H1 (cell line): ENCODE measurements around the gene PLD3. TPM values are rescaled to one million over a fixed set of nuclear protein-coding genes. Genes with fewer than 3 reads are reported as not detected.

ENCODE experiments used
- CTCF ChIA-PET: fragments of 300-600 bp; sonication (Branson Sonifier 250); formaldehyde crosslinking; loops from one replicate; lab custom pipeline; 2021; ENCODE audit not compliant: partially characterized antibody; lab: Charles Lee
- POLR2A ChIA-PET: fragments of 300-600 bp; sonication (Branson Sonifier 250); formaldehyde crosslinking; loops from one replicate; lab custom pipeline; 2021; ENCODE audit warnings: inconsistent platforms; ENCODE audit not compliant: partially characterized antibody; lab: Charles Lee
- DNase-seq, 2 experiments: peaks; one replicate each; pipeline versions ENCODE4 v3.0.0 to v3.0.0-alpha.2; 2010 to 2022; ENCODE audit warnings: low spot score in 2 of 2, low read depth in 1 of 2, mixed read lengths in 1 of 2
- FAIRE-seq: peaks from 2 replicates; lab custom pipeline; 2011; peaks lifted over from hg19 to GRCh38; lab: Jason Lieb, UNC
- H2AFZ ChIP-seq: 2 replicates; pipeline ENCODE4 v1.8.1; 2012; ENCODE audit warnings: low read length, inconsistent platforms
- H2AK5ac ChIP-seq: 2 replicates; pipeline ENCODE4 v1.6.1; 2013; ENCODE audit warnings: low read depth, low read length
- H2BK120ac ChIP-seq: replicated peaks from 2 replicates; pipeline ENCODE3; 2013; ENCODE audit warnings: low read depth, low read length, inconsistent platforms
- H2BK12ac ChIP-seq: 2 replicates; pipeline ENCODE4 v1.6.1; 2013; ENCODE audit warnings: low read depth, low read length
- H2BK15ac ChIP-seq: 2 replicates; pipeline ENCODE4 v1.6.1; 2013; ENCODE audit warnings: low read length
- H2BK20ac ChIP-seq: 2 replicates; pipeline ENCODE4 v1.6.1; 2013; ENCODE audit warnings: low read length
- H2BK5ac ChIP-seq: 2 replicates; pipeline ENCODE4 v1.6.1; 2013; ENCODE audit warnings: low read depth, low read length
- H3K14ac ChIP-seq: 2 replicates; pipeline ENCODE4 v1.6.1; 2013; ENCODE audit warnings: inconsistent platforms; ENCODE audit not compliant: insufficient read length
- H3K18ac ChIP-seq: 2 replicates; pipeline ENCODE4 v1.6.1; 2013; ENCODE audit warnings: low read length; ENCODE audit errors: extremely low read depth
- H3K23ac ChIP-seq: 2 replicates; pipeline ENCODE4 v1.6.1; 2013; ENCODE audit warnings: inconsistent platforms; ENCODE audit not compliant: insufficient read length
- H3K23me2 ChIP-seq: 2 replicates; pipeline ENCODE4 v1.6.1; 2013; ENCODE audit warnings: low read depth, low read length
- H3K27ac ChIP-seq: 2 replicates; pipeline ENCODE4 v1.6.1; 2011; ENCODE audit warnings: low read depth, low read length, inconsistent platforms
- H3K27me3 ChIP-seq, 4 experiments: replicated peaks in 1 of 4; 1 replicate in 1 of 4; 2 replicates in 3 of 4; pipeline versions ENCODE4 v1.6.1 to v1.8.1; 2011 to 2013; ENCODE audit warnings: low read length in 3 of 4, mild to moderate bottlenecking in 3 of 4, inconsistent platforms in 2 of 4, mixed read lengths in 2 of 4, moderate library complexity in 1 of 4; ENCODE audit not compliant: control insufficient read depth in 3 of 4, insufficient read depth in 3 of 4; ENCODE audit errors: extremely low read depth in 1 of 4
- H3K36me3 ChIP-seq, 4 experiments: 2 replicates each; pipeline versions ENCODE4 v1.6.1 to v1.8.1; 2011 to 2013; ENCODE audit warnings: mild to moderate bottlenecking in 4 of 4, low read length in 3 of 4, moderate library complexity in 2 of 4, control low read depth in 1 of 4, inconsistent platforms in 1 of 4; ENCODE audit not compliant: insufficient read depth in 4 of 4, control insufficient read depth in 2 of 4
- H3K4ac ChIP-seq: replicated peaks from 2 replicates; pipeline ENCODE3; 2013; ENCODE audit warnings: low read length, low read depth, mixed read lengths, inconsistent platforms; ENCODE audit not compliant: insufficient read length
- H3K4me1 ChIP-seq, 4 experiments: replicated peaks in 1 of 4; 1 replicate in 1 of 4; 2 replicates in 3 of 4; pipeline versions ENCODE4 v1.6.1 to v1.8.1; 2011 to 2013; ENCODE audit warnings: low read length in 3 of 4, inconsistent platforms in 2 of 4, mixed read lengths in 1 of 4; ENCODE audit not compliant: insufficient read depth in 4 of 4, control insufficient read depth in 3 of 4
- H3K4me2 ChIP-seq, 2 experiments: 2 replicates each; pipeline versions ENCODE4 v1.6.1 to v1.8.1; 2011 to 2013; ENCODE audit warnings: low read depth in 2 of 2, low read length in 2 of 2, control low read depth in 1 of 2, inconsistent platforms in 1 of 2, mild to moderate bottlenecking in 1 of 2; ENCODE audit not compliant: insufficient read depth in 1 of 2
- H3K4me3 ChIP-seq, 4 experiments: fragments of 200-600, 300-600 bp in 1 of 4; sonication (generic), shearing (Covaris generic), sonication (Bioruptor Twin) in 1 of 4; 2 replicates each; pipeline versions ENCODE4 v1.5.1 to v1.8.1; 2011 to 2016; ENCODE audit warnings: low read length in 4 of 4, low read depth in 3 of 4, control low read depth in 2 of 4, inconsistent platforms in 2 of 4, mild to moderate bottlenecking in 2 of 4, mixed read lengths in 1 of 4, moderate library complexity in 1 of 4; ENCODE audit not compliant: insufficient read depth in 2 of 4; ENCODE audit errors: extremely low read depth in 1 of 4
- H3K56ac ChIP-seq: replicated peaks from 2 replicates; pipeline ENCODE3; 2013; ENCODE audit warnings: low read depth, mild to moderate bottlenecking, mixed read lengths, low read length, inconsistent platforms; ENCODE audit not compliant: insufficient read length
- H3K79me1 ChIP-seq: 2 replicates; pipeline ENCODE4 v1.6.1; 2013; ENCODE audit warnings: low read depth, low read length, control low read depth
- H3K79me2 ChIP-seq, 2 experiments: 2 replicates each; pipeline versions ENCODE4 v1.6.1 to v1.8.1; 2012 to 2013; ENCODE audit warnings: low read length in 2 of 2, mild to moderate bottlenecking in 2 of 2, inconsistent platforms in 1 of 2; ENCODE audit not compliant: insufficient read depth in 2 of 2, control insufficient read depth in 1 of 2
- H3K9ac ChIP-seq, 4 experiments: replicated peaks in 1 of 4; 1 replicate in 1 of 4; 2 replicates in 3 of 4; pipeline versions ENCODE4 v1.6.1 to v1.8.1; 2011 to 2013; ENCODE audit warnings: low read depth in 3 of 4, low read length in 3 of 4, control low read depth in 2 of 4, mild to moderate bottlenecking in 2 of 4, moderate library complexity in 2 of 4, inconsistent platforms in 1 of 4; ENCODE audit errors: extremely low read depth in 1 of 4
- H3K9me3 ChIP-seq, 2 experiments: 2 replicates each; pipeline versions ENCODE4 v1.6.1 to v1.8.1; 2012 to 2013; ENCODE audit warnings: mild to moderate bottlenecking in 2 of 2, moderate library complexity in 2 of 2, control low read depth in 1 of 2, inconsistent platforms in 1 of 2, low read depth in 1 of 2, low read length in 1 of 2, mixed read lengths in 1 of 2; ENCODE audit not compliant: insufficient read depth in 2 of 2
- H4K20me1 ChIP-seq, 2 experiments: replicated peaks in 1 of 2; 2 replicates each; pipeline versions ENCODE3 to v1.8.1; 2011 to 2013; ENCODE audit warnings: inconsistent platforms in 2 of 2, low read length in 2 of 2, mild to moderate bottlenecking in 1 of 2; ENCODE audit not compliant: insufficient read depth in 2 of 2, control insufficient read depth in 1 of 2
- H4K5ac ChIP-seq: 2 replicates; pipeline ENCODE4 v1.6.1; 2013; ENCODE audit warnings: low read length, low read depth, mixed read lengths, inconsistent platforms; ENCODE audit not compliant: insufficient read length
- H4K8ac ChIP-seq: 2 replicates; pipeline ENCODE4 v1.8.0; 2013; ENCODE audit warnings: mild to moderate bottlenecking, moderate library complexity, low read length, inconsistent platforms; ENCODE audit not compliant: insufficient read depth; ENCODE audit errors: extremely low read depth
- H4K91ac ChIP-seq: replicated peaks from 2 replicates; pipeline ENCODE3; 2013; ENCODE audit warnings: low read length, mixed read lengths, inconsistent platforms; ENCODE audit not compliant: insufficient read length
- BACH1 ChIP-seq: IDR thresholded peaks from 2 replicates; pipeline ENCODE4 v1.6.1; 2012; ENCODE audit warnings: low read length, improper control_type of control experiment
- EZH2 ChIP-seq: fragments of 200-600 bp; sonication (generic); IDR thresholded peaks from 2 replicates; pipeline ENCODE4 v1.7.1; 2012; ENCODE audit warnings: low read depth, mild to moderate bottlenecking, moderate library complexity, low read length, inconsistent platforms; ENCODE audit not compliant: severe bottlenecking
- SAP30 ChIP-seq: fragments of 300-600 bp; sonication (generic); IDR thresholded peaks from 2 replicates; pipeline ENCODE4 v1.7.1; 2012; ENCODE audit warnings: low read length, moderate library complexity, mild to moderate bottlenecking, inconsistent platforms; ENCODE audit not compliant: insufficient read depth, insufficient replicate concordance
- WGBS, 2 experiments: shearing (Covaris generic) in 1 of 2; methylation state at CpG; one replicate each; pipeline versions ENCODE4 v1.1.6 to v1.1.7; 2013 to 2015; ENCODE audit warnings: low lambda C conversion rate in 2 of 2, mixed read lengths in 2 of 2, inconsistent platforms in 1 of 2, low coverage in 1 of 2, missing lambda C conversion rate in 1 of 2; ENCODE audit not compliant: insufficient replicate concordance in 2 of 2, insufficient coverage in 1 of 2, insufficient read length in 1 of 2; ENCODE audit errors: extremely low coverage in 1 of 2, missing lambda C conversion rate in 1 of 2; 5-methylcytosine and 5-hydroxymethylcytosine counted together
- polyA plus RNA-seq, 7 experiments: library from polyadenylated mRNA; depleted of rRNA in 3 of 7; stranded (reverse) in 5 of 7; unstranded in 2 of 7; fragments of >200 nt in 5 of 7; fragments of 200-250 nt in 2 of 7; gene quantifications; 1 replicate in 5 of 7; 2 replicates in 1 of 7; 4 replicates in 1 of 7; pipeline versions ENCODE4 v1.2.1 to v1.2.3, GENCODE V29; 2011 to 2013; ENCODE audit warnings: missing spikeins in 2 of 7, mixed read lengths in 2 of 7
- total RNA-seq: library from RNA; stranded (reverse); fragmentation: NEBNext Ultra II Directional; extraction: Animal tissue kit (Norgen Biotek cat#: 25700); gene quantifications from 2 replicates; pipeline ENCODE4 v1.2.1, GENCODE V29; 2021

PLD3 gene
- total and polyA plus RNA-seq, 2 of the 8 experiments (the other 6 are each of a cell fraction or from before 2014, with no cell fraction given), result 180 to 543 TPM

DNA sequence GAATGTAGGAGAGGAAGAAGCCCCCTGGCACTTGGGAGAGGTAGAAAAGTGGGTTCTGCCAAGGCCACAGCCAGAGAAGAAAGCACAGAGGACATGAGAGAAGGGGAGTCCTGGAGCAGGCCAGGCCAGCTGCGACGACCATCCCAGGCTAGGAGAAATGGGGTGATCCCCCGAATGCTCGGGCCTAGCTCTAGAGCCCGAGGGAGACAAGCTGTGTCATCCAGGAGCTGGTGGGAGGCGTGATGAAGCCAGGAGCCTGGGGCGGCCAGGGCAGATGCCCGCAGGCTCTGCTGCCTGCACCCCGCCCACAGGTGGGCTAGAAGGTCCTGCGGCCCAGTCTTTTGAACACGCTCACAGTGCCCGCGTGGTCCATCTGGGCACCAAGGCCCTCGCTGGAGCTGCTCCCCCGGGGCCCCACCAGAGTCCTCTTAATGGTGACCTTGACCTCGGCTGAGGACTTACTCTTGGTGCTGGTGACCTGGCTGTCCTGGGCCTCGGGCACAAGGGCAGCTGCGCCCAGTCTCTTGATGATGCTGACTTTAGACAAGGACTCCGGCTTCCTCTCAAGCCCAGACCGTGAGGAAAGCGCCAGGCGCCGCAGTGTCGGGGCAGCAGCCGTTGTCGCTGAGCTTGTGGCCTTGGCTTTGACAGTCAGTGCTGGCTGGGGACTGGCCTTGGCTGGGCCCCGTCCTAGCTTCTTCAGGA lies 26.8 kb upstream of the PLD3 start:
- CTCF ChIA-PET, result interaction anchor here (1.0 to 2.4 kb wide), 6 partner anchors 8 to 199 kb away, joined by 3 to 8 read pairs (median 4); no protein-coding TSS in a partner anchor
- Histone ChIP-seq H3K14ac (no peak overlapping the region), H2AK5ac (no peak overlapping the region), H3K27me3 (no peaks in the 10 kb centered on the region; a peak in 1 of 7 replicates), H3K23ac (no peak overlapping the region), H3K4me2 (no peak overlapping the region), H4K5ac (no peak overlapping the region), H3K9me3 (no peaks in the 10 kb centered on the region), H3K27ac (no peak overlapping the region), H3K56ac (no peak overlapping the region), H4K8ac (no peak overlapping the region; the same call in 1 of the 2 replicates), H4K91ac (no peak overlapping the region), H3K79me2 (no peaks in the 10 kb centered on the region), H2BK120ac (no peak overlapping the region), H2BK20ac (no peak overlapping the region), H3K36me3 (peaks cover 8 to 31% (median 22%) of the 10 kb centered on the region in 4 experiments; a peak in 7 of 8 replicates), H3K4me3 (no peak overlapping the region), H3K18ac (no peak overlapping the region), H2BK5ac (no peak overlapping the region), H3K79me1 (no peaks in the 10 kb centered on the region), H3K4me1 (no peaks in the 10 kb centered on the region), H2BK15ac (no peak overlapping the region), H4K20me1 (peaks cover 0 to 2% of the 10 kb centered on the region in 2 experiments), H2BK12ac (no peak overlapping the region), H3K9ac (no peak overlapping the region), H3K4ac (no peak overlapping the region), H3K23me2 (no peaks in the 10 kb centered on the region), H2AFZ (no peak overlapping the region)
- DNase-seq (no peak), FAIRE-seq (no peak)
- WGBS, 2 experiments, result 94% methylated on average over 27 of the region's 27 CpGs; no CpG with 5 or more reads in 1 of the 2 experiments
- POLR2A ChIA-PET, result interaction anchor here (0.9 to 1.1 kb wide), 2 partner anchors 9 to 17 kb away, joined by 3 to 4 read pairs; no protein-coding TSS in a partner anchor
- TF ChIP-seq EZH2 (no peak), SAP30 (no peak), BACH1 (no peak)
